SKM-1 (cell line): ENCODE measurements around the gene ARHGAP29.

Experiments
- DNase-seq: peaks from one replicate; lab custom pipeline; 2025; ENCODE audit not compliant: unreplicated experiment; lab: John Stamatoyannopoulos, UW

Gene ARHGAP29, protein sequence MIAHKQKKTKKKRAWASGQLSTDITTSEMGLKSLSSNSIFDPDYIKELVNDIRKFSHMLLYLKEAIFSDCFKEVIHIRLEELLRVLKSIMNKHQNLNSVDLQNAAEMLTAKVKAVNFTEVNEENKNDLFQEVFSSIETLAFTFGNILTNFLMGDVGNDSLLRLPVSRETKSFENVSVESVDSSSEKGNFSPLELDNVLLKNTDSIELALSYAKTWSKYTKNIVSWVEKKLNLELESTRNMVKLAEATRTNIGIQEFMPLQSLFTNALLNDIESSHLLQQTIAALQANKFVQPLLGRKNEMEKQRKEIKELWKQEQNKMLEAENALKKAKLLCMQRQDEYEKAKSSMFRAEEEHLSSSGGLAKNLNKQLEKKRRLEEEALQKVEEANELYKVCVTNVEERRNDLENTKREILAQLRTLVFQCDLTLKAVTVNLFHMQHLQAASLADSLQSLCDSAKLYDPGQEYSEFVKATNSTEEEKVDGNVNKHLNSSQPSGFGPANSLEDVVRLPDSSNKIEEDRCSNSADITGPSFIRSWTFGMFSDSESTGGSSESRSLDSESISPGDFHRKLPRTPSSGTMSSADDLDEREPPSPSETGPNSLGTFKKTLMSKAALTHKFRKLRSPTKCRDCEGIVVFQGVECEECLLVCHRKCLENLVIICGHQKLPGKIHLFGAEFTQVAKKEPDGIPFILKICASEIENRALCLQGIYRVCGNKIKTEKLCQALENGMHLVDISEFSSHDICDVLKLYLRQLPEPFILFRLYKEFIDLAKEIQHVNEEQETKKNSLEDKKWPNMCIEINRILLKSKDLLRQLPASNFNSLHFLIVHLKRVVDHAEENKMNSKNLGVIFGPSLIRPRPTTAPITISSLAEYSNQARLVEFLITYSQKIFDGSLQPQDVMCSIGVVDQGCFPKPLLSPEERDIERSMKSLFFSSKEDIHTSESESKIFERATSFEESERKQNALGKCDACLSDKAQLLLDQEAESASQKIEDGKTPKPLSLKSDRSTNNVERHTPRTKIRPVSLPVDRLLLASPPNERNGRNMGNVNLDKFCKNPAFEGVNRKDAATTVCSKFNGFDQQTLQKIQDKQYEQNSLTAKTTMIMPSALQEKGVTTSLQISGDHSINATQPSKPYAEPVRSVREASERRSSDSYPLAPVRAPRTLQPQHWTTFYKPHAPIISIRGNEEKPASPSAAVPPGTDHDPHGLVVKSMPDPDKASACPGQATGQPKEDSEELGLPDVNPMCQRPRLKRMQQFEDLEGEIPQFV

GRCh38 chr1:94237291-94238226, at the start of gene ARHGAP29:
TSS of gene ARHGAP29 (minus strand) at chr1:94237584. CDS start at chr1:94231611, 5,973 bp downstream.
- no peak for DNase-seq

DNA sequence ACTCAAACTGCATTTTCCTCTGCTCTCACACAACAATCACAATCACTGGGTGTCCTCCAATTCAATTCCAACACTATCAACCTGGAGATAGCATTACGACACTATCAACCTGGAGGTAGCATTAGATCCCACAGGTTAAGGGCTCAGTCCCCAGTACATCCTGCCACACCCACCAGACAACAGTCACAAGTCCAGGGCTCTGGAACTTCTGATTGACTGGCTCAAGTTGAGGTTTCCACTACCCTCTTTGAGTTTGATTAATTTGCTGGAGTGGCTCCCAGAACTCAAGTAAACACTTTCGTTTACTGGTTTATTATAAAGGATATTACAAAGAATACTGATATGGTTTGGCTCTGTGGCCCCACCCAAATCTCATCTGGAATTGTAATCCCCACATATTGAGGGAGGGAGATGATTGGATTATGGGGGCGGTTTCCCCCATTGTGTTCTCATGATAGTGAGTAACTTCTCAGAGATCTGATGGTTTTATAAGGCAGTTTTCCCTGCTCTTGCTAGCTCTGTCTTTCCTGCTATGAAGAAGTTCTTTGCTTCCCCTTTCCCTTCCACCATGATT, 49.6 kb upstream of the ARHGAP29 start:
- DNase-seq: no peak

DNA sequence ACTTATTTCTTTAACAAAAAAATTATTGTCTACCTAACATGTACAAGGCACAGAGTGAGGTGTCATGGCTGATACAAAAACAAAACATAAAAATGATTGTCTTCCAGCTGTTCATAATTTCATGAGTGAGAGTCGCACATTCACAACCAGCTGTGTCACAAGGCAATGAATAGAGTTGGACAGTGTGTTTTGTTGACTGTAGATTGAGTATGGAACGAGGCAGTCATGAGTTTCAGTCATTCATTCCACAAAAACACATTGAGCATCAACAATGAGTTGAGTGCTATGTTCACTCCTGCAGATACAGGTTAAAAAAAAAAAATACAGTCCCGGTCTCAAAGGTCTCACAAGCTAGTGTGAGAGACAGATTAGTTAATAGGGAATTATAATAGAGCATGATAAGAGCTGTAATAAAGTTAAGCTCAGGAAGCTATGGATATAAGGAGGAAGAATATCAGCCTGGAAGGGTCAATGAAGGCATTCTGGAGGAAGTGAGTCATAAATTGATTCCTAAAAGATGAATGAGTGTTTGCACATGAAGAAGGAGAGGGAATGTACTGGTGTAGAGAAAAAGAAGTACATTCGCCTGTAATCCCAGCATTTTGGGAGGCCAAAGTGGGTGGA, 47.8 kb upstream of the ARHGAP29 start:
- DNase-seq: no peak

DNA sequence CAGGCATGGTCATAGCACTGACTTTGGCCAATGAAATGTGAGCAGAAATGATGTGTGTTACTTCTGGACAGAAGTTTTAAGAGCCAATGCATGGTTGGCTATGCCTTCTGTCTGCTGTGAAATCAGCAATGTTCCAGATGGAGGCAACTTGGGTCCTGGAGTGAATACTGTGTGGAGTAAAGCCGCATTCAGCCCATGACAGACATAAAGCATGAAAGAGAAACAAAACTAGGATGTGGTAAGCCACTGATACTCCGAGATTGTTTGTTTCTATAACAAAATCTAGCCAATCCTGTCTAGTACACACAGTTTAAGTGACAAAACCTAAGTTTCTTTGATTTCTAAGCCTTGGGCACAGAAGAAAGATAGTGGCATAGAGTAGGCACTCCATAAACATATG, 47.1 kb upstream of the ARHGAP29 start:
- DNase-seq: no peak

GRCh38 chr1:94283462-94283861, 46.1 kb upstream of the ARHGAP29 start:
- no peak for DNase-seq

DNA sequence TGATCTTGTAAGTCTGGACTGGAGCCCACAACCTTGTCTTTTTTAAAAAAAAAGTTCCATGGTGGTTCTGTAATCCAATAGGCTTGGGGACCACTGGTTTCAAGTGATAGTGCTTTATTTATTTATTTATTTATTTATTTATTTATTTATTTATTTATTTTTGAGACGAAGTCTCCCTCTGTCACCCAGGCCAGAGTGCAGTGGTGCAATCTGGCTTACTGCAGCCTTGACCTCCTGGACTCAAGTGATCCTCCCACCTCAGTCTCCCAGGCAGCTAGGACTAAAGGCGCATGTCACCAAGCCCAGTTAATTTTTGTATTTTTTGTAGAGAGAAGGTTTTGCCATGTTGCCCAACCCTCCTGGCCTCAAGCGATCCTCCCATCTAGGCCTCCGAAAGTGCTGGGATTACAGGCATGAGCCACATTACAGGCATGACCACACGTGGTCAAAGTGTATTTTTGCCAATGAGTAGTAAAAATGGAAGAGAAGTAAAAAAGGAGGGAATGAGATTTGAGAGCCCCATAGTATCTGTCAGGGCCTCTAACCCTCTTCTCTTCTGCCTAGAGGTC, 44.8 kb upstream of the ARHGAP29 start:
- DNase-seq: no peak

- no peak for DNase-seq
Observed at GRCh38 chr1:94281361-94282142, 44.2 kb upstream of the ARHGAP29 start.

GRCh38 chr1:94280541-94280940, 43.2 kb upstream of the ARHGAP29 start:
- DNase-seq: no peak

- no peak for DNase-seq
Observed at GRCh38 chr1:94279462-94279861, 42.1 kb upstream of the ARHGAP29 start.

GRCh38 chr1:94279038-94279437, 41.7 kb upstream of the ARHGAP29 start:
- no peak for DNase-seq

GRCh38 chr1:94276988-94277434, 39.6 kb upstream of the ARHGAP29 start:
- DNase-seq: no peak

- no peak for DNase-seq
Observed at GRCh38 chr1:94275083-94275482, 37.7 kb upstream of the ARHGAP29 start.

GRCh38 chr1:94274561-94274960, 37.2 kb upstream of the ARHGAP29 start:
- no peak for DNase-seq

DNA sequence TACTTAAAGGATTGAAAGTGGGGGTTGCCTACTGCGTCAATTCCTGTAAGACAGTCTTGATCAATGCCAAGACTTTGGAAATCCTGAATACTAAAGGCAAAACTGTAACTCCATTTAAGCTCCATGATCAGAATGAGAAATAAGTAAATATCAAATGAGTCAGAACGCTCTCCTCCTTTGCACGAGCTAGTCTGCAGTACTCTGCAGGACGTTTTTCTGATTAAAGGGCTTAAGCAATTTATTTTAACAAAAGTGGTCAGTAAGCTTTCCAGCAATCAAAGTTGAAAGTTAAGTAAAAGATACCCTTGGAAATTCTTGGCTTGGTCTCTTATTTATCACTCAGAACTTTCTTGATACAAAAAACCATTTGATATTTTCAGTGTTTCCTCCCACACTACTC, 35.7 kb upstream of the ARHGAP29 start:
- no peak for DNase-seq

- no peak for DNase-seq
Observed at GRCh38 chr1:94272388-94272787, 35.0 kb upstream of the ARHGAP29 start.

- DNase-seq: no peak
Observed at GRCh38 chr1:94271373-94271772, 34.0 kb upstream of the ARHGAP29 start.

GRCh38 chr1:94270801-94271203, 33.4 kb upstream of the ARHGAP29 start:
- no peak for DNase-seq

DNA sequence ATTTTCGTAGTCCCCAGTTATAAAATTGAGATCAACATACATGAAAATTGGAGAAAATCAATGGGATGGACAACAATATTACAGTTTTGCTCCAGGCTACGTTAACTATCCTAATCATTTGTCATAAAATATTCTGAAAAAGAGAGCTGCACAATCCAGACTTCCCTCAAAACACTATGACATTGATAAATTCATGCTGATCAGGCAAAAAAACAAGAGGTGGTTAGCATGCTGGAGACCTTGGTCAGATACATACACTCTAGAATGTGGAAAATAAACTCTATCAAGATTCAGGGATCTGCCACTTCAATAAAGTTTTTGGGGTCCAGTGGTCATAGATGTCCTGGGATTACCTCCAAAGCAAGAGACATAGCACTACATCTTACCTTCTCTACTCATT, 32.5 kb upstream of the ARHGAP29 start:
- no peak for DNase-seq
